Ramos (cell line): ENCODE results near the gene EPC2.
"Not testable (repeated sequence)": the region's sequence is repeated elsewhere in the genome, so short reads cannot be mapped to it uniquely, and the experiment has no call there.

Source experiments
- in situ Hi-C: fragments of 300-500 bp; cut with MboI; formaldehyde crosslinking; loops from one replicate; pipeline ENCODE4 v1.14.3; 2022; ENCODE audit warnings: low sequenced_read_pairs; ENCODE audit not compliant: unreplicated experiment

EPC2 gene

DNA sequence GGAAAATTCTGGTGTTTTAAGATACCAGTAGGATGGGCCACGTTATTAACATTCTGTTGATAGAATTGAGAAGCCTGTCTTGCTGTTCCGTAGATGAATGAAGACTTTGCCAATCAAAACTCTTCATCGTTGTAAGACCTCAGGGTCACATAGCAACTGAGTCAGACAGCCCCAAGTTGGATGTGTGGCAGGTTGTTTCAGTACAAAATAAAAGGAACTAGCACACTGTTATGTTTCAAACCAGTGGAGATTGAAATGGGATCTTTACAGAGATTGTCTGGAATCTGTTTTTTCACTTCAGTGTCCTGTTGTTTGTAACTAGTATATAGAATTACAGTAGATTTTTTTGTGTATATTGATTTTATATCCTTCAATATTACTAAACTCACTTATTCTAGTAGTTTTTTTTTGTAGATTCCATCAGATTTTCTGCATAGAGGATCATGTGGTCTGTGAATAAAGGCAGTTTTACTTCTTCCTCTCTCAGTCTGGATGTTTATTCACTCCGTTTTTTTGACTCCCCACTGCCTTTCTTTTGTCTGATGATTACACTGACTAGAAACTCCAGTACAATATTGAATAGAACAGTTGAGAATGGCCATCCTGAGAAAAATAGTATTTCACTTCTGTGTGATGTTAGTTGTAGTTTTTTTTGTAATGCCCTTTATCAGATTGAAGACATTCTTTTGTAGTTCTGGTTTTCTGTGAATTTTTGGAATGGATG, 22.7 kb downstream of the EPC2 start:
- in situ Hi-C loops, result no loop called here

DNA sequence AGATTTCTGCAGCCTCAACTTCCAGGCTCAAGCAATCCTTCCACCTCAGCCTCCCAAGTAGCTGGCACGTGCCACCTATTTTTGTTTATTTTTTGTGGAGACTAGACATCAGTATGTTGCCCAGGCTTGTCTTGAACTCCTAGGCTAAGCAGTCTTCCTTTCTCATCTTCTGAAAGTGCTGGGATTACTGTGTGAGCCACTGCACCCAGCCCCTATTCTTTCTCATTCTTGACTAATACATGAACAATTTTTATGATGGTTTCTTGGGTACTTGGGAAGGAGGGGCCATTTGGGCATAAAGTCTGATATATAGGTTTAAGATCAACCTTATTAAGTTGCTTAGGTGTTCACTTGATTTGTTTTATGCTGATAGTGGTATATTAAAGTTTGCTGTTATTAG, 26.2 kb downstream of the EPC2 start:
- in situ Hi-C loops, result no loop called here

DNA sequence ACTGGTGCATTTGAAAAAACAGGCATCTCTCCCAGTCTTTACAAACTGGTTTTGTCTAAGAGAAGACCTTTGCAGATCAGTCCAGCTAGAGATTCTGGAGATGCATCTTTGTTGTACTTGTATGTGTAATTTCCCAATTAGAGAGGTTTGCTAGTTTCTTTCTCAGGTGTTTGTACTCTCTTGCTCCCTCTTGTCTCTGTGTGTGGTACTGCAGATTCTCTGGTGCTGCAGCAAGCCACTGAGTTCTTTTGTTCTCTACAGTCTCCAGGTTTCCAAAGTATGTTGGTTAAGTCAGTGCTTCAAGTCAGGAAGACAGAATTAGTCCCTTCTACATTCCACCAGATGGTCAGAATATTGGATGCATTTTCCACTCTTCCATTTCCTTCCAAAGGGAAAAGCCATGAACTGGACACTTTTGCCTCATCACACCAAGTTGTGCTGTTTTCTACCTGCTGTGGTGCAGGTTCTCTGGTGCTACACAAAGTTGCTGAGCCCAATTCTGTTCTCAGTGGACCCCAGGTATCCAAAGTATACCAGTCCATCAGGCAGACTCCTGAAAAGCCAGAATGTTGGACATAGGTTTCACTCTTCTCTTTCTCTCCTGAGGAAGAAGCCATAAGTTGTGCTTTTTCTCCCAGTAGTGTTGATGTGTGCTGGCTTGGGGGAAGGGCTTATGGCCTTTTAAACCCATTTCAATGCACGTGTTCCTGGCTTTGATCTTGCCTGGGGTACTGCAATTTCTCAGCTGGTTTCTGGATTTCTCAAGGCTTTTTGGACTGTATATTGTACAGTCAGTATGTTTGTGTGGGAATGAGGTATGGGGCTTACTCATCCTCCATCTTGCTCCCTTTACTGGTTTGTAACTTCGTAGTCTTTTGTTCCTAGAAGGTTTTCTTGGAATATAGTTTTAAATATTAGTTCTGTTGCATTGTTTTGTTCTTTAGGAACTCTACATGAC, 29.8 kb downstream of the EPC2 start:
- in situ Hi-C loops, result no loop called here

DNA sequence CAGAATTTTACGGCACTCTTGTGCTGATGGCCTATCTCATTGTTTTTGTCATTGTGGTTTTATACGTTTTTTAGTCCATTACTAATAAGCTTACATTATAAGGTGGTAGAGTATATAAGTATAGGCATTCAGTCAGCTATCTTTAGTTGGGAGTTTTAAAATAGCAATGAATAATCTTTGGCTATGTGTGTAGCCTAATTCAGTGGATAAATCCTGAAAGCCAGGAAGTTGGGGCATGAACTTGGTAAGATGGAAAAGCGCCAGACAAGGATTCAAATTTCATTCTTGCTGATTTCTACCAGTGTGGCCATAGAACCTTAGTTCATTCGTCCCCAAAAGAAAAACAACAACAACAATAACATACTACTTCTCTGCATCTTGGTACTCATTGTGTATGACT, 31.2 kb downstream of the EPC2 start:
- in situ Hi-C loops, result no loop called here

DNA sequence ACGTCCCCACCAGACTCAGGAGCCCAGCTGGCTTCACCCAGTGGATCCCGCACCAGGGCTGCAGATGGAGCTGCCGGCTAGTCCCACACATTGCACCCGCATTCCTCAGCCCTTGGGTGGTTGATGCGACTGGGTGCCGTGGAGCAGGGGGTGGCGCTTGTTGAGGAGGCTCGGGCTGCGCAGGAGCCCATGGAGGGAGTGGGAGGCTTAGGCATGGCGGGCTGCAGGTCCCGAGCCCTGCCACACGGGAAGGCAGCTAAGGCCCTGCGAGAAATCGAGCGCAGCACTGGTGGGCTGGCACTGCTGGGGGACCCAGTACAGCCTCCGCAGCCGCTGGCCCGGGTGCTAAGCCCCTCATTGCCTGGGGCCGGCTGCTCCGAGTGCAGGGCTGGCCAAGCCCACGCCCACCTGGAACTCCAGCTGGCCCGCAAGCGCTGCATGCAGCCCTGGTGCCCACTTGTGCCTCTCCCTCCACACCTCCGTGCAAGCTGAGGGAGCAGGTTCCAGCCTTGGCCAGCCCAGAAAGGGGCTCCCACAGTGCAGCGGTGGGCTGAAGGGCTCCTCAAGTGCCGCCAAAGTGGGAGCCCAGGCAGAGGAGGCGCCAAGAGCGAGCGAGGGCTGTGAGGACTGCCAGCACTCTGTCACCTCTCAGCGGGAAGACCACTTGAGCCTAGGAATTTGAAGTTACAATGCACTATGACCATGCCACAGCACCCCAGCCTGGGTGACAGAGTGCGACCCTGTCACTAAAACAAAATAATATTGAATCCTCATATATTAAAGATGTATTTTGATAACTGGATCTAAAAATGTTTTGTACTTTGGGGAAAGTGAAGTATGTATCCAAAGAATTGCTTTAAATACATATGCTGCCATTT, 34.0 kb downstream of the EPC2 start:
- in situ Hi-C loops, result not testable (repeated sequence)

DNA sequence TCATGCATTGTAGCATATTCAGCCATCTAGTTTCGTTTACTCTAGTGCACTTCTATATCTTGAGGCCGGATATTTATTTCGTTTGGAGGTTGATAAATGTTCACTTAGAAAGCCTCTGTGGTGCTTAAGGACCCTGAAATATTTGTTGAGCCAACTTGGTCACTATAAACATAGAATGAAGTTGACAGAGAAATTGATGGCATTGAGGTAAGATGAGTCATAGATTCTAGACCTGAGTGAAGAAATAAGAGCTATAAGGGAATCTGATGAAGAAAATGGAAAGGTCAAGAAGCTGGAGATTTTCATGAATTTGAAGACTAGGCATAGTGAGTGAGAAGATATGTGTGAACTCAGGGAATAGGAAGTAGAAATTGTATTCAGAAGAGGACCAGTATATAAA, 35.9 kb downstream of the EPC2 start:
- in situ Hi-C loops, result no loop called here

DNA sequence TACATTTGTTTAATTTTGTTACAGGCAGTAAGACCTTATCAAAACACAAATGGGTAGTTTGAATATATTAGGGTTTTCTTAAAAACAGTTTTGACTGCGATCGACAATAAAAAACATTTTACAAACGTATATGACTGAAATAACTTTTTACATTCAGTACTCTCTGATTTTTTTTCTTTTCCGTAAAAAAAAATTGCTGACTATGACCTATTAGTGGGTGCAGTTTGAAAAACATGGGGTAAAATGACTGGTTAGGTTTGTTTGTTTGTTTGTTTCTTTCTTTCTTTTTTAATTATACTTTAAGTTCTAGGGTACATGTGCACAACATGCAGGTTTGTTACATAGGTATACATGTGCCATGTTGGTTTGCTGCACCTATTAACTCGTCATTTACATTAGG, 36.9 kb downstream of the EPC2 start:
- in situ Hi-C loops, result no loop called here

DNA sequence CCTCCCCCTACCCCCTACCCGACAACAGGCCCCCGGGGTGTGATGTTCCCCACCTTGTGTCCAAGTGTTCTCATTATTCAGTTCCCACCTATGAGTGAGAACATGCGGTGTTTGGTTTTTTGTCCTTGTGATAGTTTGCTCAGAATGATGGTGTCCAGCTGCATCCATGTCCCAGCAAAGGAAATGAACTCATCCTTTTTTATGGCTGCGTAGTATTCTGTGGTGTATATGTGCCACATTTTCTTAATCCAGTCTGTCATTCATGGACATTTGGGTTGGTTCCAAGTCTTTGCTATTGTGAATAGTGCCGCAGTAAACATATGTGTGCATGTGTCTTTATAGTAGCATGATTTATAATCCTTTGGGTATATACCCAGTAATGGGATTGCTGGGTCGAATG, 37.3 kb downstream of the EPC2 start:
- in situ Hi-C loops, result not testable (repeated sequence)

DNA sequence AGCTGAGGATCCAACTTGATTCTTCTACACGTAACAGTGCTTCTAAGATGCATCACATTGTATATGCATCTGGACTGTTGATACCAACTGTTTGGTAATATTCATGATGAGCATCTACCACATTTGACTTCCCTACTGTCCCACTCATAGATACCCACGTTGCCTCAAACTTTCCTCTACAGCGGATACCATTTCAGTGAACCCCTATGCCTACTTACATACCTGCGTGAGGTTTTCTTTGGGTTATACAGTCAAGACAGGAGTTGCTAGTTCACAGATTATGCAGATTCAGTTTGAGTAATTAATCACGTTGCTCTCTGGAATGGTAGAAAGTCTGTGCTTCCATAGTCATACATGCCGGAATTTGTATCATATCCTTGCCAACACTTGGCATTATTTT, 40.0 kb downstream of the EPC2 start:
- in situ Hi-C loops, result no loop called here

DNA sequence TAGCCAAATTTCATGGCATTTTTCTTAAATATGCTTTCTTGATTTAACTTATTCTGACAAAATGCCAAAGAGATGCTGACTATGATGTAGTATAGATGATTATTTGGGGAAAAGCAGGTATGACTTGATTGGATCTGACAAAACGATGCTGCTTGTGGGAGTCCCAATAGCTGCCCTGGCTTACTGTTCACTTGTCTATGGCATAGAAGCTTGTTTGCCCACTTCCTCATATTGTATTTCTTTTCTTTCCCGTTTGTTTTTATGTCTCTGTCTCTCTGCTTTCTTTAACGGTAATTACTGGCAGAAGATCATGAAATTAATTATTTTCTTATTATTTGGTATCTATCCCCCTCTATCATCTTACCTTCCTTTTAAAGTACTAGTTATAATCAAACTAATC, 43.0 kb downstream of the EPC2 start:
- in situ Hi-C loops, result no loop called here

DNA sequence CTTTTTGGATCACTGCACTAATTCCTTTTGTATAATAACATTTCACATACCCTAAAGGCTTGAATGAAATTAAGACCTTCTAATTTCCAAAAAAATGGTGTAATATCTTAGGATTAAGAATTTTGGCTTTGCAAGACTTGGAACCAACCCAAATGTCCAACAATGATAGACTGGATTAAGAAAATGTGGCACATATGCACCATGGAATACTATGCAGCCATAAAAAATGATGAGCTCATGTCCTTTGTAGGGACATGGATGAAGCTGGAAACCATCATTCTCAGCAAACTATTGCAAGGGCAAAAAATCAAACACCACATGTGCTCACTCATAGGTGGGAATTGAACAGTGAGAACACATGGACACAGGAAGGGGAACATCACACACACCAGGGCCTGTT, 43.5 kb downstream of the EPC2 start:
- in situ Hi-C loops, result not testable (repeated sequence)

DNA sequence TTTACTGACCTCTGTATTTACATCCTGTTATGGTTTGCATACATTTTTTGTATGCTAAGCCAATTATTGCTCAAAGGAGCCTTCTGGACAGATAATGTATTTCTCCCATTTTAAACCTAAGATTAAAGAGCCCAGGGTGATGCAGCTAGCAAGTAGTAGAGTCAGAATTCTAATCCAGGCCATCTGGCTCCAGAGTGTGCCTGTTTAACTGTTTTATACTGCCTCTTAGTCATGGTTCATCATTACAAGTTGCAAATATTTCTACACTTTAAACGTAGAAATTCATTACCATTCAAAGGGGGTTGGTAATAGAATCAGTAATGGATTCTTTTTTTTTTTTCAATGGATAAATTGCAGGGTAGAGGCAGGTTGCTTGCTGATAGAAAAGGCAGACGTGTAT, 52.4 kb downstream of the EPC2 start:
- in situ Hi-C loops, result no loop called here

DNA sequence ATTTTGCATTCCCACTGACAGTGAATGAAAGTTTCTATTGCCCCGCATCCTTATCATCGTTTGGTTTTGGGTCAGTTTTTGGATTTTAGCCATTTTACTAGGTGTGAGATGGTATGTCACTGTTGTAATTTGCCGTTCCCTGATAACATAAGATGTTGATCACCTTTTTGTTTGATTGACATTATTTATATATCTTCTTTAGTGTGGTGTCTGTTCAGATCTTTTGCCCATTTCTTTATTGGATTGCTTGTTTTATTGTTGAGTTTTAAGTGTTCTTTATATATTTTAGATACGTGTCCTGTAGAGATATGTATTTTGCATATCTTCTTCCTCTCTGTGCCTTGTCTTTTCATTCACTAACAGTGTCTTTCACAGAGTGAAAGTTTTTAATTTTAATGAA, 55.3 kb downstream of the EPC2 start:
- in situ Hi-C loops, result no loop called here

DNA sequence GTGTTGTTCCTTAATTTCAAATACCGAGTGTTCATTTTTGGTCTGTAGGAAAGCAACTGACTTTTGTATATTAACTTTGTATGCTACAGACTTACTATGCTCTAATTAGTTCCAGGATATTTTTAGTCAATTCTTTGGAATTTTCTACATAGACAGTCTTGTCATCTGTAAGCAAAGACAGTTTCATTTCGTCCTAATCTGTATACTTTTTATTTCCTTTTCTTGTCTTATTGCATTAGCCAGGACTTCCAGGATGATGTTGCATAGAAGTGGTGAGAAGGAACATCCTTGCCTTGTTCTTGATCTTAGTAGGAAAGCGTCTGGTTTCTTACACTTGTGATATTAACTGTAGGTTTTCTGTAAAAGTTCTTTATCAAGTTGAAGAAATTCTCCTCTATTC, 56.5 kb downstream of the EPC2 start:
- in situ Hi-C loops, result no loop called here

DNA sequence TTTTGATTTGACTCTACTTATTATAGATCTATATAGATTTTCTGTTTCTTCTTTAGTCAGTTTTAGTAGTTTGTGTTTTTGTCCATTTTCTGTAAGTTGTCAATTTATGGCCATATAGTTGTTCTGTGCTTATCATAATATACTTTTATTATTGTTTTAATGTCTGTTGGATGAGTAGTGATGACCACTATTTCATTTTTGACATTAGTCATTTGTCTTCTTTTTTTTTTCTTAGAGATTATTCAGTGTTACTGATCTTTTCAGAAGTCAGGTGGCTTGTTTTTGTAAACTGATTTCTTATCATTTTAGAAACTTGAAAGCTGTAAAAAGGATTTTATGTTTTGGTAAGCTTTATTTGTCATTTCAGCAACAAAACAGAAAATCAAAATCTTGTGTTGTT, 57.3 kb downstream of the EPC2 start:
- in situ Hi-C loops, result no loop called here

DNA sequence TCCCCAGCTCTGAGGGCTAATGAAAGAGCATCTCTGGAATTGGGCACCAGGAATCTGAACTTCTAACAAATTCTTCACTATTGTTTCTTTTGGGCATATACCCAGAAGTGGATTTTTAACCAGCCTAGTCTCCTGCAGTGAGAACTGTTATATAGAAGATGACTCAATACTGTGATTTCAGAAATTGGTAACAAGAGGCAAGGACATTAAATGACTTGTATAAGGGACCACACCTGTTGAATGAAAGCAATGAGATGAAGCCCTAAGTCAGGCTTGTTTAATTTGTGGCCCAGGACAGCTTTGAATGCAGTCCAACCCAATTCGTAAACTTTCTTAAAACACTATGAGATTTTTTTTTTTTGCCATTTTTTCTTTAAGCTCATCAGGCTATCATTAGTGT, 57.9 kb downstream of the EPC2 start:
- in situ Hi-C loops, result no loop called here

DNA sequence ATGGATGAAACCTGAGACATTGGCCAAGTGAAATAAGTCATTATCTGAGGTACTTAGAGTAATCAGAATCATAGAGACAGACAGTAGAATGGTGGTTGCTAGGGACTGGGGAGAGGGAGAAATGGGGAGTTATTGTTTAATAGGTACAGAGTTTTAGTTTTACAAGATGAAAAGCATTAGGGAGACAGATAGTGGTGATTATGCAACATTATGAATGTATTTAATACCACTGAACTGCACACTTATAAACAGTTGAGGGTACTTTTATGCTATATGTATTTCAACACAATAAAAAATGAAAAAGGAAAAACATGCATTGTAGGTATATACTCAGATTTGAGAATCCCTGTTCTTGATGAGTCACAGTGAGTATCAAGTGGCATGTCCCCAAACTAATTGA, 59.7 kb downstream of the EPC2 start:
- in situ Hi-C loops, result no loop called here

DNA sequence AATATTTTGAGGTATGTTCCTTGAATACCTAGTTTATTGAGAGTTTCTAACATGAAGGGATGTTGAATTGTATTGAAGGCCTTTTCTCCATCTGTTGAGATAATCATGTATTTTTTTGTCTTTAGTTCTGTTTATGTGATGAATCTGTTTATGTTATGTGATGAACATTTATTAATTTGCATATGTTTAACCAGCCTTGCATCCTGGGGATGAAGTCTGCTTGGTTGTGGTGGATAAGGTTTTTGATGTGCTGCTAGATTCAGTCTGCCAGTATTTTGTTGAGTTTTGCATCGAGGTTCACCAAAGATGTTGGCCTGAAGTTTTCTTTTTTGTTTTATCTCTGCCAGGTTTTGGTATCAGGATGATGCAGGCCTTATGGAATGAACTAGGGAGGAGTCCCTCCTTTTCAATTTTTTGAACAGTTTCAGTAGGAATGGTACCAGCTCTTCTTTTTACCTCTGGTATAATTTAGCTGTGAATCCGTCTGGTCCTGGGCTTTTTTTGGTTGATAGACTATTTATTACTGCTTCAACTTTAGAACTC, 71.9 kb downstream of the EPC2 start:
- in situ Hi-C loops, result no loop called here

DNA sequence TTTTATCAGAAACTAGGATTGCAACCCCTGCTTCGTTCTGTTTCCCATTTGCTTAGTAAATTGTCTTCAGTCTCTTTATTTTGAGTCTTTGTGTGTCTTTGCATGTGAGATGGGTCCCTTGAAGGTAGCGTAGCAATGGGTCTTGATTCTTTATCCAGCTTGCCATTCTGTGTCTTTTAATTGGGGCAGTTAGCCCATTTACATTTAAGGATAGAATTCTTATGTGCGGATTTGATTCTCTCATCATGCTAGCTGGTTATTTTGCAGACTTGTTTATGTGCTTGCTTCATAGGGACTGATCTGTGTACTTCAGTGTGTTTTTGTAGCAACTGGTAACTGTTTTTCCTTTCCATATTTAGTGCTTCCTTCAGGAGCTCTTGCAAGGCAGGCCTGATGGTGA, 73.5 kb downstream of the EPC2 start:
- in situ Hi-C loops, result no loop called here

DNA sequence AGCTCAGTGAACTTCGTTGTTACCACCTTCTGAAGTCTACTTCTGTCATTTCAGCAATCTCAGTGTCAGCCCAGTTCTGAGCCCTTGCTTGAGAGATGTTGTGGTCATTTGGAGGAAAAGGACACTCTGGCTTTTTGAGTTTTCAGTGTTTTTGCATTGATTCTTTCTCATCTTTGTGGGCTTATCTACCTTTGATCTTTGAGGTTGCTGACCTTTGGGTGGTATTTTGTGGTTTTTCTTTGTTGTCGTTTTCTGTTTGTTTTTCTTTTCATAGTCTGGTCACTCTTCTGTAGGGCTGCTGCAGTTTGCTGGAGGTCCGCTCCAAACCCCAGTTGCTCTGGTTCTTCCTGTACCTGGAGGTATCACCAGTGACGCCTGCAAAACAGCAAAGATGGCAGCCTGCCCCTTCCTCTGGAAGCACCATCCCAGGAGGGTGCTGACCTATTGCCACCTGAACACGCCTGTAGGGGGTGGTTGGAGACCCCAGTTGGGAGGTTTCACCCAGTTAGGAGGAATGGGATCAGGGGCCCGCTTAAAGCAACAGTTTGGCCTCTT, 74.7 kb downstream of the EPC2 start:
- in situ Hi-C loops, result no loop called here
